Tibial artery (tissue), 4 donors: ENCODE data around the gene RASSF6.

Experiments
- DNase-seq, 2 donors: peaks; one replicate each; pipeline ENCODE4 v3.0.0-alpha.2; 2019
- H3K27ac ChIP-seq, 2 donors: fragments of 200-600 bp; sonication (generic) in 1 of 2; 1 replicate in 1 of 2; 2 replicates in 1 of 2; pipeline ENCODE4 v1.5.1; 2018 to 2019; ENCODE audit warnings: mild to moderate bottlenecking in 1 of 2
- H3K27me3 ChIP-seq, 2 donors: fragments of 200-600 bp; sonication (generic) in 1 of 2; one replicate each; pipeline versions ENCODE4 v1.5.1 to v1.6.0; 2016 to 2019
- H3K36me3 ChIP-seq, 3 donors: fragments of 200-600 bp; sonication (generic) in 2 of 3; one replicate each; pipeline ENCODE4 v1.5.1; 2016 to 2019; ENCODE audit warnings: mild to moderate bottlenecking in 2 of 3
- H3K4me1 ChIP-seq, 4 donors: fragments of 200-600 bp; sonication (generic) in 2 of 4; 1 replicate in 3 of 4; 2 replicates in 1 of 4; pipeline ENCODE4 v1.5.1; 2016 to 2019
- H3K4me3 ChIP-seq, 2 donors: fragments of 200-600 bp; sonication (generic) in 1 of 2; 1 replicate in 1 of 2; 2 replicates in 1 of 2; pipeline ENCODE4 v1.5.1; 2018 to 2019; ENCODE audit warnings: mild to moderate bottlenecking in 2 of 2
- H3K9me3 ChIP-seq, 3 donors: fragments of 200-600 bp; sonication (generic) in 1 of 3; one replicate each; pipeline ENCODE4 v1.5.1; 2016 to 2019
- intact Hi-C: fragments of 100-400 bp; cut with DNase I; formaldehyde crosslinking; loops from one replicate; pipeline ENCODE4 v1.15.0; 2023; ENCODE audit warnings: low total_unique reads
- TF ChIP-seq, protein P1 (sequence below), 2 experiments: fragments of 200-600 bp in 1 of 2; fragments of 450-650 bp in 1 of 2; IDR thresholded peaks; one replicate each; pipeline ENCODE4 v1.5.1; 2017 to 2019; ENCODE audit warnings: antibody characterized with exemption in 2 of 2, mild to moderate bottlenecking in 1 of 2, moderate library complexity in 1 of 2

The RASSF6 gene

DNA sequence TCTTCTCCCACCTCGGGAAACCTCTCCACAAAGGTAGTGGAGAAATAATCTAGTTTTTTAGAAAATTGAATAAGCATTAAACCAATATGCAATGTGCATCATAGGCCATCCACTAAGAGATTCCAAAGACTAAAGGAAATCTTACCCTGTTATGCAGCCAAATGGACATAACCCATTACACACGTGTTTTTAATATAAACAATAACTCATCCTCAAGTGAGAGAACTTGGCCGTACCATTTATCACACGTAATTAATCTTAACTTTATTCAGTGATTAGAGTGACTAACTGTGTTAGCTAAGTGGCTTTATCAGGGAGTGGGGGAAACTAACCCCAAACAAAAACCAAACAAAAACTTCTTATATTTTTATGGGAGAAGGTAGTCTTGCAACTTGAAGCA, 80.8 kb downstream of the RASSF6 start:
- no peaks in the 10 kb centered on the region for H3K27me3 ChIP-seq
- no peaks in the 10 kb centered on the region for H3K36me3 ChIP-seq
- H3K4me1 ChIP-seq = no peaks in the 10 kb centered on the region
- TF ChIP-seq, protein P1, sequence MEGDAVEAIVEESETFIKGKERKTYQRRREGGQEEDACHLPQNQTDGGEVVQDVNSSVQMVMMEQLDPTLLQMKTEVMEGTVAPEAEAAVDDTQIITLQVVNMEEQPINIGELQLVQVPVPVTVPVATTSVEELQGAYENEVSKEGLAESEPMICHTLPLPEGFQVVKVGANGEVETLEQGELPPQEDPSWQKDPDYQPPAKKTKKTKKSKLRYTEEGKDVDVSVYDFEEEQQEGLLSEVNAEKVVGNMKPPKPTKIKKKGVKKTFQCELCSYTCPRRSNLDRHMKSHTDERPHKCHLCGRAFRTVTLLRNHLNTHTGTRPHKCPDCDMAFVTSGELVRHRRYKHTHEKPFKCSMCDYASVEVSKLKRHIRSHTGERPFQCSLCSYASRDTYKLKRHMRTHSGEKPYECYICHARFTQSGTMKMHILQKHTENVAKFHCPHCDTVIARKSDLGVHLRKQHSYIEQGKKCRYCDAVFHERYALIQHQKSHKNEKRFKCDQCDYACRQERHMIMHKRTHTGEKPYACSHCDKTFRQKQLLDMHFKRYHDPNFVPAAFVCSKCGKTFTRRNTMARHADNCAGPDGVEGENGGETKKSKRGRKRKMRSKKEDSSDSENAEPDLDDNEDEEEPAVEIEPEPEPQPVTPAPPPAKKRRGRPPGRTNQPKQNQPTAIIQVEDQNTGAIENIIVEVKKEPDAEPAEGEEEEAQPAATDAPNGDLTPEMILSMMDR (IDR thresholded peaks at IDR 0.05) = no peak
- no peak overlapping the region for H3K27ac ChIP-seq
- H3K4me3 ChIP-seq = no peak overlapping the region
- no peaks in the 10 kb centered on the region for H3K9me3 ChIP-seq
- intact Hi-C loops = no loop called here
- DNase-seq = no peak

- H3K4me3 ChIP-seq = no peak overlapping the region
- H3K27ac ChIP-seq = no peak overlapping the region
- no peaks in the 10 kb centered on the region for H3K9me3 ChIP-seq
- TF ChIP-seq, protein P1 (IDR thresholded peaks at IDR 0.05) = no peak
- no peaks in the 10 kb centered on the region for H3K4me1 ChIP-seq
- DNase-seq = no peak
- intact Hi-C loops = no loop called here
- no peaks in the 10 kb centered on the region for H3K36me3 ChIP-seq
- H3K27me3 ChIP-seq = no peaks in the 10 kb centered on the region
Observed at GRCh38 chr4:73538162-73538561, 82.1 kb downstream of the RASSF6 start.

GRCh38 chr4:73533515-73534422, 86.5 kb downstream of the RASSF6 start:
- Histone ChIP-seq H3K27ac (no peak overlapping the region), H3K4me1 (no peaks in the 10 kb centered on the region), H3K4me3 (no peak overlapping the region), H3K9me3 (no peaks in the 10 kb centered on the region), H3K27me3 (no peaks in the 10 kb centered on the region), H3K36me3 (no peaks in the 10 kb centered on the region)
- TF ChIP-seq, protein P1 (IDR thresholded peaks at IDR 0.05) = no peak
- intact Hi-C loops = no loop called here
- DNase-seq = no peak

DNA sequence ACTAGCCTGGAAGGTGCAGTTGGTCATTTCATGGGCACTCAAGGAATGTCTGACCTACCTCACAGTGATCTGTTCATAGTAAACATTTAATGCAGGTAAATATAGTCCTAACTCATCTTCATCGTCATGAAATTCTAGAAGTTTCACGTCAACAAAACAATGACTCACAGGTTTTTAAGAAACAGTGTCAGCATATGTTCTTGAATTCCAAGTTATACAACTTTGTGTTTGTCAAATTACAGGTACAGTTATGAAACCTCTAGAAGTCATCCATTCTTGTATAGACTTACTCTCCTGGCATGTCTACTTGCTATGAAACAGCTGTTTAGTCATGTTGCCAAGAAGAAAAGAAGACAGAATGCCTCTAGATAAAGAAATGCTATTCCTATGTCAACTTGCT, 92.1 kb downstream of the RASSF6 start:
- H3K4me3 ChIP-seq = no peak overlapping the region
- no peaks in the 10 kb centered on the region for H3K4me1 ChIP-seq
- intact Hi-C loops = no loop called here
- TF ChIP-seq, protein P1 (IDR thresholded peaks at IDR 0.05) = no peak
- no peak for DNase-seq
- H3K27me3 ChIP-seq = no peaks in the 10 kb centered on the region
- no peaks in the 10 kb centered on the region for H3K9me3 ChIP-seq
- H3K36me3 ChIP-seq = no peaks in the 10 kb centered on the region
- H3K27ac ChIP-seq = no peak overlapping the region

GRCh38 chr4:73527196-73527595, 93.0 kb downstream of the RASSF6 start:
- Histone ChIP-seq H3K27me3 (no peaks in the 10 kb centered on the region), H3K36me3 (no peaks in the 10 kb centered on the region), H3K4me3 (no peak overlapping the region), H3K4me1 (no peaks in the 10 kb centered on the region), H3K9me3 (no peaks in the 10 kb centered on the region), H3K27ac (no peak overlapping the region)
- intact Hi-C loops = no loop called here
- TF ChIP-seq, protein P1 (IDR thresholded peaks at IDR 0.05) = no peak
- DNase-seq = no peak
